ENCODE measurements around the gene MGAT1. TPM values are rescaled to one million over a fixed set of nuclear protein-coding genes. Genes with fewer than 3 reads are reported as not detected.

Gene MGAT1
- total RNA-seq, 1 experiment from 2014 or later, result 72.7 TPM

DNA sequence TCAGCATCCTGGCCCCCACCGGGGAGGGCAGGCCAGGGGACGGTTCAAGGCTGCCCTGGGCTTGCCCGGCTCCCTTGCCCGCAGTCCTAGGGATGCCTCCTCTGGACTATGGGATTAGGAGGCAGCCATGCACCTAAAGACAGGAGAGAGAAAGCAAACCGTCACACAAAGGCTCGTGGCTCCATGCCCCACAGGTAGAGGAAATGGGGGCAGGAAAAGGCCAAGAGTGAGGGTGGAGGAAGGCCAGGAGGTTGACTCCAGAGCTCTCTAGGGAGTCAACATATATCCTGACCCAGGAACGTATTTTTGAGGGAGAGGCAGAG is 9.7 kb downstream of the MGAT1 start:
- H2AK5ac ChIP-seq (ENCODE audit: insufficient read length, low read length), result no peak overlapping the region
- H3K56ac ChIP-seq (ENCODE audit: insufficient read length, low read depth, low read length), result no peak overlapping the region
- H3K9ac ChIP-seq (ENCODE audit: extremely low read depth, insufficient read length, low read length), result no peak overlapping the region
- no peaks in the 10 kb centered on the region for H3K27me3 ChIP-seq (ENCODE audit: insufficient read depth, low read length)
- H2AFZ ChIP-seq (ENCODE audit: low read length), result no peak overlapping the region
- no peaks in the 10 kb centered on the region for H3K23me2 ChIP-seq (ENCODE audit: insufficient read length, low read depth, low read length, poor library complexity, severe bottlenecking)
- no peak overlapping the region for H4K8ac ChIP-seq (replicated peaks; ENCODE audit: insufficient read length, low read depth, low read length)
- no peaks in the 10 kb centered on the region for H3K9me3 ChIP-seq (ENCODE audit: control insufficient read depth, low read depth, low read length)
- Mint-ChIP-seq H3K36me3 (ENCODE audit: insufficient read depth in 1 of 3, low read depth in 3 of 3) (peaks cover 16 to 58% (median 42%) of the 10 kb centered on the region in 3 experiments; a peak in 6 of 7 replicates), H3K4me3 (no peak overlapping the region), H3K4me1 (peaks cover 25 to 41% of the 10 kb centered on the region in 2 experiments), H3K27me3 (ENCODE audit: low read depth) (no peaks in the 10 kb centered on the region), H3K9me3 (no peaks in the 10 kb centered on the region), H3K27ac (peak overlapping the region in 1 of 3 experiments; percentile 73; a peak in 2 of 7 replicates)
- H3K79me1 ChIP-seq (ENCODE audit: insufficient read depth, low read depth, low read length, poor library complexity, severe bottlenecking), result peaks cover 5% of the 10 kb centered on the region
- WGBS (ENCODE audit: extremely low coverage, insufficient read length, low lambda C conversion rate), result no CpG with 5 or more reads among the region's 7 CpGs
- H2BK20ac ChIP-seq (ENCODE audit: low read depth, low read length, poor library complexity, severe bottlenecking), result no peak overlapping the region
- H4K91ac ChIP-seq (ENCODE audit: insufficient read length, low read depth, low read length), result no peak overlapping the region
- no peaks in the 10 kb centered on the region for H3K4me1 ChIP-seq (ENCODE audit: insufficient read depth, low read length)
- H2BK5ac ChIP-seq (ENCODE audit: insufficient read length, low read length), result no peak overlapping the region
- no peak overlapping the region for H2BK120ac ChIP-seq (ENCODE audit: low read depth, low read length, poor library complexity, severe bottlenecking)
- H3T11ph ChIP-seq (ENCODE audit: low read length), result no peak overlapping the region
- H2BK15ac ChIP-seq (ENCODE audit: low read depth, low read length), result no peak overlapping the region
- no peak overlapping the region for H3K4me2 ChIP-seq (ENCODE audit: insufficient read depth, insufficient read length, low read length)
- no peak overlapping the region for H4K5ac ChIP-seq (ENCODE audit: insufficient read length, low read depth, low read length)
- H3K23ac ChIP-seq (ENCODE audit: insufficient read length, low read depth, low read length), result no peak overlapping the region
- no peak overlapping the region for H3K18ac ChIP-seq (ENCODE audit: insufficient read length, low read depth, low read length)
- H2BK12ac ChIP-seq (ENCODE audit: insufficient read length, low read depth, low read length), result no peak overlapping the region
- DNase-seq, result no peak
- H3K79me2 ChIP-seq (ENCODE audit: insufficient read depth, low read length), result peaks cover 15% of the 10 kb centered on the region; the same call in 1 of the 2 replicates
- H4K20me1 ChIP-seq (ENCODE audit: control insufficient read depth, insufficient read depth, insufficient read length), result no peaks in the 10 kb centered on the region
- TF ChIP-seq, protein P1, sequence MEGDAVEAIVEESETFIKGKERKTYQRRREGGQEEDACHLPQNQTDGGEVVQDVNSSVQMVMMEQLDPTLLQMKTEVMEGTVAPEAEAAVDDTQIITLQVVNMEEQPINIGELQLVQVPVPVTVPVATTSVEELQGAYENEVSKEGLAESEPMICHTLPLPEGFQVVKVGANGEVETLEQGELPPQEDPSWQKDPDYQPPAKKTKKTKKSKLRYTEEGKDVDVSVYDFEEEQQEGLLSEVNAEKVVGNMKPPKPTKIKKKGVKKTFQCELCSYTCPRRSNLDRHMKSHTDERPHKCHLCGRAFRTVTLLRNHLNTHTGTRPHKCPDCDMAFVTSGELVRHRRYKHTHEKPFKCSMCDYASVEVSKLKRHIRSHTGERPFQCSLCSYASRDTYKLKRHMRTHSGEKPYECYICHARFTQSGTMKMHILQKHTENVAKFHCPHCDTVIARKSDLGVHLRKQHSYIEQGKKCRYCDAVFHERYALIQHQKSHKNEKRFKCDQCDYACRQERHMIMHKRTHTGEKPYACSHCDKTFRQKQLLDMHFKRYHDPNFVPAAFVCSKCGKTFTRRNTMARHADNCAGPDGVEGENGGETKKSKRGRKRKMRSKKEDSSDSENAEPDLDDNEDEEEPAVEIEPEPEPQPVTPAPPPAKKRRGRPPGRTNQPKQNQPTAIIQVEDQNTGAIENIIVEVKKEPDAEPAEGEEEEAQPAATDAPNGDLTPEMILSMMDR (conservative IDR thresholded peaks at IDR 0.05), result no peak
- H3K14ac ChIP-seq (ENCODE audit: insufficient read depth, low read length), result no peak overlapping the region
- H3K4ac ChIP-seq (ENCODE audit: low read depth, low read length), result no peak overlapping the region
- no peak overlapping the region for H3K27ac ChIP-seq (ENCODE audit: insufficient read length, low read depth, low read length)
